ENCODE measurements around the gene CGB2. TPM values are rescaled to one million over a fixed set of nuclear protein-coding genes. Genes with fewer than 3 reads are reported as not detected.

The CGB2 gene
- total RNA-seq, 4 donors from 2014 or later: not detected

DNA sequence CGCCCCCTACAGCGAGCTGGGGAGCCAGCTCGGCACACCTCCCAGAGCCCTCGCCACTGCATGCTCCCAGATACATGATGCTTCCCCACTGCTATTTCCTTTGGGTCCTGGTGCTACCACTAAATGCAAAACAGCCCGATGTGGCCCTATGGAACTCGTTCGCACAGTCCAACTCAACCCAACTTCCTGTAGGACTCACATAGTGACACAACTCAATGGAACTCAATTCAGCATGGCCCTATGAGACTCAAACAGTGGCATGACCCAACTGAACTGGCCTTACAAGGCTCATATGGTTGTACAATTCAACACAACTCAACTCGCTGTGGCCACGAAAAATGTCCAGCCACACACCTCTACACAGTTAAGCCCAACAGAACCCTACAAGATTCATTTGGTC lies 37.3 kb downstream of the CGB2 start:
- TF ChIP-seq, protein P1, sequence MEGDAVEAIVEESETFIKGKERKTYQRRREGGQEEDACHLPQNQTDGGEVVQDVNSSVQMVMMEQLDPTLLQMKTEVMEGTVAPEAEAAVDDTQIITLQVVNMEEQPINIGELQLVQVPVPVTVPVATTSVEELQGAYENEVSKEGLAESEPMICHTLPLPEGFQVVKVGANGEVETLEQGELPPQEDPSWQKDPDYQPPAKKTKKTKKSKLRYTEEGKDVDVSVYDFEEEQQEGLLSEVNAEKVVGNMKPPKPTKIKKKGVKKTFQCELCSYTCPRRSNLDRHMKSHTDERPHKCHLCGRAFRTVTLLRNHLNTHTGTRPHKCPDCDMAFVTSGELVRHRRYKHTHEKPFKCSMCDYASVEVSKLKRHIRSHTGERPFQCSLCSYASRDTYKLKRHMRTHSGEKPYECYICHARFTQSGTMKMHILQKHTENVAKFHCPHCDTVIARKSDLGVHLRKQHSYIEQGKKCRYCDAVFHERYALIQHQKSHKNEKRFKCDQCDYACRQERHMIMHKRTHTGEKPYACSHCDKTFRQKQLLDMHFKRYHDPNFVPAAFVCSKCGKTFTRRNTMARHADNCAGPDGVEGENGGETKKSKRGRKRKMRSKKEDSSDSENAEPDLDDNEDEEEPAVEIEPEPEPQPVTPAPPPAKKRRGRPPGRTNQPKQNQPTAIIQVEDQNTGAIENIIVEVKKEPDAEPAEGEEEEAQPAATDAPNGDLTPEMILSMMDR (IDR thresholded peaks at IDR 0.05; ENCODE audit: low read depth): no peak

- TF ChIP-seq, protein P1 (IDR thresholded peaks at IDR 0.05; ENCODE audit: low read depth): no peak
Observed at GRCh38 chr19:49070416-49070815, 38.7 kb downstream of the CGB2 start.

DNA sequence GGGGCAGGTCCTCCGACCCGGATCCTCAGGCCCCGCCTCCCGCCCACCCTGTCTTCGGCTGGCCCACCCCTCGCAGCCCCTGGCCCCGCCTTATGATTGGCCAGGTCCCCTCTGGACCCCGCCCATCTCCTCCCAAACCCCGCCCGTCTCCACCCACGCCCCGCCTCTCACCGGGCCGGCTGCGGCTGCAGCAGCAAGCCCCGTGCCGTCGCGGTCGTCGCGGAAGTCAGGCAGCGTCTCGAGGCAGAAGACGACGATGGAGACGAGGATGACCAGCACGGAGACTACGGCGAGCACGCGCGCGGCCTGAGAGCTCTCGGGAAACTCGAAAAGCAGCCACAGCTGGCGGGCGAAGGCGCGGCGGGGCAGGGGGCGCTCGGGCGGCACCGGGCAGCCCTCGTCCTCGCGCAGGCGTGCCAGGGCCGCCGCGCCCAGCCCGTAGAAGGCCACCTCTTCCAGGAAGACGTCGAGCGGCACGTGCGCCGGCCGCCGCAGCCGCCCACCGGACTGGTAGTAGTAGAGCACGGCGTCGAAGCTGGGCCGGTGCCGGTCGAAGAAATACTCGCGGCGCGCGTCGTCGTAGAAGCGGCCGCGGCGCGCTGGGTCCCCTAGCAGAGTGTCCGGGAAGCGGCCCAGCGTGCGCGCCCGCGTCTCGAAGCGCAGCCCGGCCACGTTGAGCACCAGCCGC lies 40.3 kb downstream of the CGB2 start:
- TF ChIP-seq, protein P1 (IDR thresholded peaks at IDR 0.05; ENCODE audit: low read depth): no peak

- TF ChIP-seq, protein P1 (IDR thresholded peaks at IDR 0.05; ENCODE audit: low read depth): no peak
Observed at GRCh38 chr19:49073514-49074378, 42.1 kb downstream of the CGB2 start.

DNA sequence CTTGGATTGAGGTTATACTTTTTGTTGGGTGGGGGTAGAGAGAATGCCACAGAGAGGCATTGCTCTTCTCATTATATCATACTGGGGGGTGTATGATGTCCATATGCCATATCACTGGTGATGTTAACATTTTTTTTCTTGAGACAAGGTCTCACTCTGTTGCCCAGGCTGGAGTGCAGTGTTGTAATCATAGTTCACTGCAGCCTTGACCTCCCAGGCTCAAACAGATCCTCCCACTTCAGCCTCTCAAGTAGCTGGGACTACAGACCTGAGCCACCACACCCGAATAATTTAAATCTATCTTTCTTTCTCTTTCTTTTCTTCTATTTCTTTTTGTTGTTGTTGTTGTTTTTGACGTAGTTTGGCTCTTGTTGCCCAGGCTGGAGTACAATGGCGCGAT lies 48.7 kb downstream of the CGB2 start:
- TF ChIP-seq, protein P1 (IDR thresholded peaks at IDR 0.05; ENCODE audit: low read depth): no peak

DNA sequence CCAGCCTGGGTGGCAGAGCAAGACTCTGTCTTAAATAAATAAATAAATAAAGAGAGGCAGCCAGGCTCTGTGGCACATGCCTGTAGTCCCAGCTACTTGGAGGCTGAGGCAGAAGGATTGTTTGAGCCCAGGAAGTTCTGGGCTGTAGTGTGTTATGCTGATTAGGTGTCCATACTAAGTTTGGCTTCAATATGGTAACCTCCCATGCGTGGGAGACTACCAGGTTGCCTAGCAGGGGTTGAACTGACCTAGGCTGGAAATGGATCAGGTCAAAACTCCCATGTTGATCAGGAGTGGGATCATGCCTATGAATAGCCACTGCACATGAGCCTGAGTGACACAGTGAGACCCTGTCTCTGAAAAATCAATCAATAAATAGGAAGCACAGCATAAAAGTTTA lies 49.6 kb downstream of the CGB2 start:
- TF ChIP-seq, protein P1 (IDR thresholded peaks at IDR 0.05; ENCODE audit: low read depth): no peak

Small RNA genes lying within 50 kb of the gene (small RNA-seq; reads per million reads assigned to genes)
- gene MIR6798: not detected
- gene RN7SL708P: not detected

Other genes starting within 250 kb of the CGB2 start
- 10 to 100 TPM; 25.4 to 71.6 (median 40.1) TPM for gene BCAT2, start 220.9 kb upstream of the CGB2 start, total RNA-seq
- 10 to 100 TPM in 3 of 4 donors, 1 to 10 TPM in 1; 6.4 to 19.0 (median 13.8) TPM for gene HSD17B14, start 195.4 kb upstream of the CGB2 start, total RNA-seq
- 10 to 100 TPM in 1 of 4 donors, 1 to 10 TPM in 3; 5.7 to 27.3 (median 8.5) TPM for gene PLEKHA4, start 163.3 kb upstream of the CGB2 start, total RNA-seq
- 10 to 100 TPM; 30.5 to 81.7 (median 48.3) TPM for gene PPP1R15A, start 159.5 kb upstream of the CGB2 start, total RNA-seq
- under 1 TPM in 1 of 4 donors, not detected in 3; 0.22 TPM for gene TULP2, start 133.1 kb upstream of the CGB2 start, total RNA-seq
- 100 to 1,000 TPM; 128 to 480 (median 313) TPM for gene NUCB1, start 131.6 kb upstream of the CGB2 start, total RNA-seq
- gene DHDH, start 98.2 kb upstream of the CGB2 start, total RNA-seq: 1 to 10 TPM in 1 of 4 donors, not detected in 3; 1.1 TPM
- 10 to 100 TPM; 21.0 to 37.2 (median 31.2) TPM for gene BAX, start 77.0 kb upstream of the CGB2 start, total RNA-seq
- gene FTL, start 66.6 kb upstream of the CGB2 start, total RNA-seq: over 10,000 TPM in 3 of 4 donors, 1,000 to 10,000 TPM in 1; 7,770 to 28,830 (median 13,714) TPM
- gene GYS1, start 38.6 kb upstream of the CGB2 start, total RNA-seq: 10 to 100 TPM; 15.1 to 86.3 (median 34.5) TPM
- gene RUVBL2, start 38.0 kb upstream of the CGB2 start, total RNA-seq: 10 to 100 TPM; 34.3 to 62.5 (median 49.4) TPM
- gene LHB, start 14.8 kb upstream of the CGB2 start, total RNA-seq: not detected
- not detected for gene CGB3, start 7.6 kb upstream of the CGB2 start, total RNA-seq
- gene CGB1, start 5.0 kb downstream of the CGB2 start, total RNA-seq: not detected
- gene CGB5, start 12.0 kb downstream of the CGB2 start, total RNA-seq: not detected
- gene CGB8, start 17.2 kb downstream of the CGB2 start, total RNA-seq: not detected
- gene CGB7, start 25.9 kb downstream of the CGB2 start, total RNA-seq: 1 to 10 TPM in 1 of 4 donors, not detected in 3; 1.3 TPM
- not detected for gene NTF4, start 32.9 kb downstream of the CGB2 start, total RNA-seq
- gene KCNA7, start 40.8 kb downstream of the CGB2 start, total RNA-seq: not detected
- 100 to 1,000 TPM; 122 to 164 (median 152) TPM for gene SNRNP70, start 53.6 kb downstream of the CGB2 start, total RNA-seq
- 1 to 10 TPM in 3 of 4 donors, not detected in 1; 6.6 to 9.0 (median 7.1) TPM for gene LIN7B, start 82.5 kb downstream of the CGB2 start, total RNA-seq
- gene C19orf73, start 87.3 kb downstream of the CGB2 start, total RNA-seq: 1 to 10 TPM in 3 of 4 donors, not detected in 1; 1.1 to 6.5 (median 1.5) TPM
- gene PPFIA3, start 87.7 kb downstream of the CGB2 start, total RNA-seq: 1 to 10 TPM in 3 of 4 donors, under 1 TPM in 1; 0.68 to 5.7 (median 2.4) TPM
- 1 to 10 TPM in 2 of 4 donors, under 1 TPM in 2; 0.49 to 3.8 (median 1.7) TPM for gene HRC, start 123.5 kb downstream of the CGB2 start, total RNA-seq
- gene TRPM4, start 125.9 kb downstream of the CGB2 start, total RNA-seq: 10 to 100 TPM in 3 of 4 donors, 1 to 10 TPM in 1; 6.5 to 25.8 (median 11.8) TPM